Mononuclear cell (primary cell): ENCODE data around the gene ALDOC. TPM values are rescaled to one million over a fixed set of nuclear protein-coding genes. Genes with fewer than 3 reads are reported as not detected.
A peak's percentile ranks its signal among the peaks of the same experiment; 100 is the strongest.
"Not testable (repeated sequence)": the region's sequence is repeated elsewhere in the genome, so short reads cannot be mapped to it uniquely, and the experiment has no call there.

Experiments
- H3K27me3 ChIP-seq: 2 replicates; pipeline ENCODE4 v1.6.0; 2011; ENCODE audit warnings: low read length, control low read depth; ENCODE audit not compliant: insufficient read depth
- H3K4me1 ChIP-seq: 2 replicates; pipeline ENCODE4 v1.5.1; 2011; ENCODE audit warnings: mild to moderate bottlenecking, low read length, control low read depth; ENCODE audit not compliant: insufficient read depth
- H3K4me3 ChIP-seq: 2 replicates; pipeline ENCODE4 v1.5.1; 2011; ENCODE audit warnings: mild to moderate bottlenecking, low read length, moderate library complexity
- H3K9me3 ChIP-seq: 2 replicates; pipeline ENCODE4 v1.5.1; 2011; ENCODE audit warnings: low read depth, mild to moderate bottlenecking, control low read depth, low read length
- total RNA-seq: library from RNA; depleted of rRNA; stranded (reverse); fragments of >200 nt; gene quantifications from one replicate; pipeline ENCODE4 v1.2.3, GENCODE V29; 2012

Gene ALDOC
- 17.8 TPM for total RNA-seq

GRCh38 chr17:28576758-28577465 is at the start of gene ALDOC:
ALDOC (minus strand) TSS chr17:28576895; CDS start chr17:28575532, 1,363 bp downstream.
- Histone ChIP-seq H3K9me3 (no peaks in the 10 kb centered on the region), H3K4me3 (no peak within 1 kb of the TSS), H3K27me3 (no peaks in the 10 kb centered on the region), H3K4me1 (peaks cover 17% of the 10 kb centered on the region)

GRCh38 chr17:28624148-28624547 is 47.5 kb upstream of the ALDOC start:
- Histone ChIP-seq H3K27me3 (no peaks in the 10 kb centered on the region), H3K9me3 (no peaks in the 10 kb centered on the region), H3K4me3 (no peak overlapping the region), H3K4me1 (no peaks in the 10 kb centered on the region)

- Histone ChIP-seq H3K9me3 (no peaks in the 10 kb centered on the region), H3K4me1 (no peaks in the 10 kb centered on the region), H3K4me3 (no peak overlapping the region), H3K27me3 (no peaks in the 10 kb centered on the region)
Observed at GRCh38 chr17:28623696-28624095, 47.0 kb upstream of the ALDOC start.

- H3K4me1 ChIP-seq = no peaks in the 10 kb centered on the region
- H3K4me3 ChIP-seq = no peak overlapping the region
- no peaks in the 10 kb centered on the region for H3K9me3 ChIP-seq
- no peaks in the 10 kb centered on the region for H3K27me3 ChIP-seq
Observed at GRCh38 chr17:28622186-28622585, 45.5 kb upstream of the ALDOC start.

- Histone ChIP-seq H3K4me3 (no peak overlapping the region), H3K27me3 (no peaks in the 10 kb centered on the region), H3K4me1 (no peaks in the 10 kb centered on the region), H3K9me3 (no peaks in the 10 kb centered on the region)
Observed at GRCh38 chr17:28620010-28620409, 43.3 kb upstream of the ALDOC start.

GRCh38 chr17:28618464-28618863 is 41.8 kb upstream of the ALDOC start:
- Histone ChIP-seq H3K9me3 (no peaks in the 10 kb centered on the region), H3K4me1 (peaks cover 5% of the 10 kb centered on the region), H3K27me3 (no peaks in the 10 kb centered on the region), H3K4me3 (no peak overlapping the region)

- H3K4me1 ChIP-seq = peaks cover 5% of the 10 kb centered on the region
- no peaks in the 10 kb centered on the region for H3K9me3 ChIP-seq
- H3K27me3 ChIP-seq = no peaks in the 10 kb centered on the region
- no peak overlapping the region for H3K4me3 ChIP-seq
Observed at GRCh38 chr17:28616281-28616680, 39.6 kb upstream of the ALDOC start.

- Histone ChIP-seq H3K4me1 (peaks cover 5% of the 10 kb centered on the region), H3K4me3 (no peak overlapping the region), H3K27me3 (no peaks in the 10 kb centered on the region)
Observed at GRCh38 chr17:28615260-28615940, 38.7 kb upstream of the ALDOC start.

GRCh38 chr17:28613931-28614381 is 37.3 kb upstream of the ALDOC start, which contains the start of gene RSKR:
RSKR (minus strand) TSS chr17:28614185; CDS start chr17:28614161, 24 bp downstream.
- no peaks in the 10 kb centered on the region for H3K27me3 ChIP-seq
- H3K4me3 ChIP-seq = no peak within 1 kb of the TSS
- H3K9me3 ChIP-seq = no peaks in the 10 kb centered on the region
- peaks cover 5% of the 10 kb centered on the region for H3K4me1 ChIP-seq

More at GRCh38 chr17:28615260-28615940, 38.7 kb upstream of the ALDOC start:
- H3K9me3 ChIP-seq = no peaks in the 10 kb centered on the region

GRCh38 chr17:28612936-28613872 is 36.5 kb upstream of the ALDOC start:
- H3K4me3 ChIP-seq = no peak overlapping the region
- no peaks in the 10 kb centered on the region for H3K27me3 ChIP-seq
- peaks cover 5% of the 10 kb centered on the region for H3K4me1 ChIP-seq
- no peaks in the 10 kb centered on the region for H3K9me3 ChIP-seq

GRCh38 chr17:28612531-28612930 is 35.8 kb upstream of the ALDOC start:
- Histone ChIP-seq H3K4me3 (no peak overlapping the region), H3K27me3 (no peaks in the 10 kb centered on the region), H3K9me3 (no peaks in the 10 kb centered on the region), H3K4me1 (peaks cover 5% of the 10 kb centered on the region)

GRCh38 chr17:28610376-28610775 is 33.7 kb upstream of the ALDOC start:
- Histone ChIP-seq H3K4me1 (peaks cover 5% of the 10 kb centered on the region), H3K9me3 (no peaks in the 10 kb centered on the region), H3K27me3 (no peaks in the 10 kb centered on the region), H3K4me3 (no peak overlapping the region)

GRCh38 chr17:28604031-28604430 is 27.3 kb upstream of the ALDOC start:
- not testable (repeated sequence) for H3K4me3 ChIP-seq, H3K4me1 ChIP-seq, H3K9me3 ChIP-seq, H3K27me3 ChIP-seq

- H3K27me3 ChIP-seq = no peaks in the 10 kb centered on the region
- H3K4me1 ChIP-seq = peaks cover 21% of the 10 kb centered on the region
- peak overlapping the region; percentile 64 for H3K4me3 ChIP-seq
- H3K9me3 ChIP-seq = no peaks in the 10 kb centered on the region
Observed at GRCh38 chr17:28599311-28600184, 22.9 kb upstream of the ALDOC start.
